Natural killer cell (primary cell): ENCODE measurements around the gene CEP112. TPM values are rescaled to one million over a fixed set of nuclear protein-coding genes. Genes with fewer than 3 reads are reported as not detected.

Experiments used
- ATAC-seq, 3 donors: fragments of 150-1000 bp in 2 of 3; fragments of 200-7000 bp in 1 of 3; cut with Tn5 transposase; 1 replicate in 1 of 3; 2 replicates in 2 of 3; pipeline ENCODE4 v1.10.0; 2021; ENCODE audit warnings: mild to moderate bottlenecking in 2 of 3, moderate library complexity in 2 of 3
- DNase-seq, 2 donors: peaks; one replicate each; pipeline versions ENCODE4 v3.0.0 to v3.0.0-alpha.2; 2013 to 2021; ENCODE audit warnings: mixed read lengths in 1 of 2
- H3K27ac ChIP-seq: one replicate; pipeline ENCODE4 v1.5.1; 2013; ENCODE audit warnings: mild to moderate bottlenecking, low read length
- H3K27me3 ChIP-seq: one replicate; pipeline ENCODE4 v1.6.1; 2013; ENCODE audit warnings: low read length; ENCODE audit not compliant: control insufficient read depth, insufficient read depth
- H3K36me3 ChIP-seq: one replicate; pipeline ENCODE4 v1.6.1; 2013; ENCODE audit warnings: low read length; ENCODE audit not compliant: control insufficient read depth, insufficient read depth
- H3K4me1 ChIP-seq: one replicate; pipeline ENCODE4 v1.6.1; 2013; ENCODE audit warnings: low read length; ENCODE audit not compliant: control insufficient read depth, insufficient read depth
- H3K4me3 ChIP-seq: one replicate; pipeline ENCODE4 v1.5.1; 2013; ENCODE audit warnings: low read length
- H3K9me3 ChIP-seq: one replicate; pipeline ENCODE4 v1.6.1; 2013; ENCODE audit warnings: low read length; ENCODE audit not compliant: control insufficient read depth, insufficient read depth
- H3K27ac Mint-ChIP-seq, 2 donors: one replicate each; pipeline ENCODE4 v1.8.0; 2022; ENCODE audit warnings: mild to moderate bottlenecking in 2 of 2, mixed read lengths in 2 of 2, moderate library complexity in 1 of 2
- H3K27me3 Mint-ChIP-seq, 2 donors: one replicate each; pipeline ENCODE4 v1.8.0; 2022; ENCODE audit warnings: low read depth in 2 of 2, mixed read lengths in 2 of 2
- H3K36me3 Mint-ChIP-seq: one replicate; pipeline ENCODE4 v1.8.0; 2022; ENCODE audit warnings: mixed read lengths
- H3K4me1 Mint-ChIP-seq, 2 donors: one replicate each; pipeline ENCODE4 v1.8.0; 2022; ENCODE audit warnings: mixed read lengths in 2 of 2
- H3K4me3 Mint-ChIP-seq: one replicate; pipeline ENCODE4 v1.8.0; 2022; ENCODE audit warnings: mild to moderate bottlenecking, moderate library complexity, mixed read lengths
- H3K9me3 Mint-ChIP-seq, 2 donors: one replicate each; pipeline ENCODE4 v1.8.0; 2022; ENCODE audit warnings: mixed read lengths in 2 of 2
- WGBS: methylation state at CpG from one replicate; pipeline ENCODE4 v1.1.7; 2013; ENCODE audit warnings: missing lambda C conversion rate; ENCODE audit not compliant: insufficient coverage; 5-methylcytosine and 5-hydroxymethylcytosine counted together
- intact Hi-C: fragments of 100-400 bp; cut with micrococcal nuclease; formaldehyde crosslinking; loops from one replicate; pipeline ENCODE4 v1.14.2; 2022
- total RNA-seq, 4 donors: library from RNA; stranded (reverse); fragments of 120-200 nt in 1 of 4; gene quantifications; one replicate each; pipeline versions ENCODE4 v1.2.3 to v1.2.4, GENCODE V29; 2013 to 2022
- TF ChIP-seq, protein P1 (sequence below): fragments of 200-600 bp; IDR thresholded peaks from one replicate; pipeline ENCODE4 v1.8.0; 2022; ENCODE audit warnings: antibody characterized with exemption

CEP112 gene
- total RNA-seq, 3 donors from 2014 or later (not counting 1 experiment from before 2014, with no cell fraction given) = 0.60 to 1.1 (median 0.85) TPM

DNA sequence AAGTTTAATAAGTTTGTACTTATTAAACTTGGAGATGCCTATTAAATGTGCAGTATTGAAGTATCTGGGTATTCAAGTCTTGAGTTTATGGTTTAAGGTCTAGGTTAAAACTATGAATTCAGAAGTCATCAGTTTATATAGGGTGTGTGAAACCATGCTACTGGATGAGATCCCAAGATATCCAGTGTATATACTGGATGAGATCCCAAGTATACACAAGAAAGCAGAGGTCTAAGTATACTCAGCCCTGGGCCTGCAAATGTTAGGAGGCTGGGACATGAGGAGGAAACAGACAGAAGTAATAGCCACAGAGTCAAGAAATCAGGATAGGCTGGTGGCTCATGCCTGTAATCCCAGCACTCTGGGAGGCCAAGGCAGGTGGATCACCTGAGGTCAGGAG, 436.1 kb downstream of the CEP112 start:
- no peaks in the 10 kb centered on the region for H3K9me3 Mint-ChIP-seq
- ATAC-seq = no peak
- intact Hi-C loops = no loop called here

DNA sequence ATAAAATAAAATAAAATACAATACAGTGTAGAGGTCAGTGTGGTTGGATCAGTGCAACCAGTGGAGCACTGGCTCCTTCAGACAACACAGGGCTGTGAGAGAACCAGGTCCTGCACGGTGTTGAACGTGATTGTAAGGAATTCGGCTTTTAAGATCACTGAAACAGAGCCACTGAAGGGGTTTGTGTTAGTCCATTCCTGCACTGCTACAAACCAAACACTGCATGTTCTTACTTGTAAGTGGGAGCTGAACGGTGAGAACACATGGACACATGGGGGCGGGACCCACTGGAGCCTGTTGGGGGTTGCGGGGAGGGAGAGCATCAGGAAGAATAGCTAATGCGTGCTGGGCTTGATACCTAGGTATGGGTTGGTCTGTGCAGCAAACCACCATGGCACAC, 437.3 kb downstream of the CEP112 start:
- Mint-ChIP-seq H3K4me3 (no peak overlapping the region), H3K9me3 (no peaks in the 10 kb centered on the region), H3K27me3 (peaks cover 0 to 8% of the 10 kb centered on the region in 2 donors), H3K4me1 (no peaks in the 10 kb centered on the region), H3K27ac (no peak overlapping the region), H3K36me3 (no peaks in the 10 kb centered on the region)
- Histone ChIP-seq H3K4me3 (no peak overlapping the region), H3K36me3 (no peaks in the 10 kb centered on the region), H3K27me3 (no peaks in the 10 kb centered on the region), H3K4me1 (no peaks in the 10 kb centered on the region), H3K9me3 (no peaks in the 10 kb centered on the region), H3K27ac (no peak overlapping the region)
- ATAC-seq (no peak), DNase-seq (no peak)
- intact Hi-C loops = no loop called here
- WGBS = 96% methylated on average over 7 of the region's 7 CpGs
- TF ChIP-seq, protein P1, sequence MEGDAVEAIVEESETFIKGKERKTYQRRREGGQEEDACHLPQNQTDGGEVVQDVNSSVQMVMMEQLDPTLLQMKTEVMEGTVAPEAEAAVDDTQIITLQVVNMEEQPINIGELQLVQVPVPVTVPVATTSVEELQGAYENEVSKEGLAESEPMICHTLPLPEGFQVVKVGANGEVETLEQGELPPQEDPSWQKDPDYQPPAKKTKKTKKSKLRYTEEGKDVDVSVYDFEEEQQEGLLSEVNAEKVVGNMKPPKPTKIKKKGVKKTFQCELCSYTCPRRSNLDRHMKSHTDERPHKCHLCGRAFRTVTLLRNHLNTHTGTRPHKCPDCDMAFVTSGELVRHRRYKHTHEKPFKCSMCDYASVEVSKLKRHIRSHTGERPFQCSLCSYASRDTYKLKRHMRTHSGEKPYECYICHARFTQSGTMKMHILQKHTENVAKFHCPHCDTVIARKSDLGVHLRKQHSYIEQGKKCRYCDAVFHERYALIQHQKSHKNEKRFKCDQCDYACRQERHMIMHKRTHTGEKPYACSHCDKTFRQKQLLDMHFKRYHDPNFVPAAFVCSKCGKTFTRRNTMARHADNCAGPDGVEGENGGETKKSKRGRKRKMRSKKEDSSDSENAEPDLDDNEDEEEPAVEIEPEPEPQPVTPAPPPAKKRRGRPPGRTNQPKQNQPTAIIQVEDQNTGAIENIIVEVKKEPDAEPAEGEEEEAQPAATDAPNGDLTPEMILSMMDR = no peak

More for the DNA sequence above, 436.1 kb downstream of the CEP112 start:
- no peaks in the 10 kb centered on the region for H3K4me1 ChIP-seq
- no peaks in the 10 kb centered on the region for H3K36me3 ChIP-seq
- Mint-ChIP-seq H3K4me3 (no peak overlapping the region), H3K27me3 (peaks cover 0 to 8% of the 10 kb centered on the region in 2 donors), H3K36me3 (no peaks in the 10 kb centered on the region), H3K4me1 (no peaks in the 10 kb centered on the region), H3K27ac (no peak overlapping the region)
- DNase-seq = no peak
- H3K9me3 ChIP-seq = no peaks in the 10 kb centered on the region
- no peaks in the 10 kb centered on the region for H3K27me3 ChIP-seq
- H3K4me3 ChIP-seq = no peak overlapping the region
- H3K27ac ChIP-seq = no peak overlapping the region
- TF ChIP-seq, protein P1 = no peak

GRCh38 chr17:65754081-65754480, 437.9 kb downstream of the CEP112 start:
- Histone ChIP-seq H3K27ac (no peak overlapping the region), H3K27me3 (no peaks in the 10 kb centered on the region), H3K9me3 (no peaks in the 10 kb centered on the region), H3K36me3 (no peaks in the 10 kb centered on the region), H3K4me1 (no peaks in the 10 kb centered on the region), H3K4me3 (no peak overlapping the region)
- H3K27ac Mint-ChIP-seq = no peak overlapping the region
- intact Hi-C loops = no loop called here
- H3K4me1 Mint-ChIP-seq = no peaks in the 10 kb centered on the region
- DNase-seq = no peak
- ATAC-seq = no peak
- H3K27me3 Mint-ChIP-seq = peaks cover 0 to 8% of the 10 kb centered on the region in 2 donors
- H3K9me3 Mint-ChIP-seq = no peaks in the 10 kb centered on the region
- H3K4me3 Mint-ChIP-seq = no peak overlapping the region
- TF ChIP-seq, protein P1 = no peak
- no peaks in the 10 kb centered on the region for H3K36me3 Mint-ChIP-seq
- WGBS = 71% methylated on average over 2 of the region's 2 CpGs

DNA sequence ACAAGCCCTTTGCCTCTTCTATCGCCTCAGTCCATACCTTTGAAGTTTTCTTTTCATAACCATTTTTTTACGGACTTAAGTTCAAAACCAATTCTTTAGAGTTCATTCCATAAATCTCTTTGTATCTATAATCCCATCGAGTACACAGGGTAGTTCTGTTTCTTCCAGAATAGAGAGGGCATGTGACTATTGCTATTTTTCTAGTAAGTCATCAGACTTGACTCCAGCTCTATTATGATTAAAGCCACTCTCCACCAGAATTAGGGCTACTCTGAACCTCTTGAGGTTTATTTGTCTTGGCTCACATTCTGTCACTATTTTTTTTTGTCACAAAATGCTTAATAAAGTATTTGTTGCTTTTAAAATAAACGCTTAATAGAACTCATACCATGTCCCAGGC, 438.6 kb downstream of the CEP112 start:
- H3K4me3 Mint-ChIP-seq = no peak overlapping the region
- TF ChIP-seq, protein P1 = no peak
- ATAC-seq (no peak), DNase-seq (no peak)
- H3K27me3 Mint-ChIP-seq = peaks cover 0 to 8% of the 10 kb centered on the region in 2 donors
- no peaks in the 10 kb centered on the region for H3K36me3 ChIP-seq
- H3K27ac Mint-ChIP-seq = no peak overlapping the region
- no peaks in the 10 kb centered on the region for H3K9me3 Mint-ChIP-seq
- no peak overlapping the region for H3K4me3 ChIP-seq
- no peaks in the 10 kb centered on the region for H3K4me1 Mint-ChIP-seq
- H3K4me1 ChIP-seq = no peaks in the 10 kb centered on the region
- WGBS = 50% methylated on average over 2 of the region's 4 CpGs
- no peaks in the 10 kb centered on the region for H3K27me3 ChIP-seq
- H3K36me3 Mint-ChIP-seq = no peaks in the 10 kb centered on the region
- H3K9me3 ChIP-seq = no peaks in the 10 kb centered on the region
- intact Hi-C loops = no loop called here
- H3K27ac ChIP-seq = no peak overlapping the region
